H9 (cell line): Measurements from ENCODE around the gene PANX2. TPM values are rescaled to one million over a fixed set of nuclear protein-coding genes. Genes with fewer than 3 reads are reported as not detected.

Experiments used
- DNase-seq: peaks from one replicate; pipeline ENCODE4 v3.0.0-alpha.2; 2017
- H2AFZ ChIP-seq: one replicate; pipeline ENCODE4 v1.6.1; 2013; ENCODE audit warnings: mild to moderate bottlenecking, low read length, control low read depth, moderate library complexity
- H2AK5ac ChIP-seq: 2 replicates; pipeline ENCODE4 v1.6.1; 2013; ENCODE audit warnings: low read length, control low read depth, mixed read lengths; ENCODE audit not compliant: insufficient read length
- H2BK120ac ChIP-seq: one replicate; pipeline ENCODE4 v1.6.1; 2013; ENCODE audit warnings: low read depth, mild to moderate bottlenecking, low read length, control low read depth, inconsistent platforms; ENCODE audit not compliant: poor library complexity, severe bottlenecking
- H2BK12ac ChIP-seq: 2 replicates; pipeline ENCODE4 v1.6.1; 2013; ENCODE audit warnings: low read length, control low read depth, mixed read lengths, low read depth; ENCODE audit not compliant: insufficient read length
- H2BK15ac ChIP-seq: 2 replicates; pipeline ENCODE4 v1.6.1; 2013; ENCODE audit warnings: low read depth, low read length, control low read depth
- H2BK20ac ChIP-seq: one replicate; pipeline ENCODE4 v1.6.1; 2013; ENCODE audit warnings: low read depth, mild to moderate bottlenecking, low read length, control low read depth, inconsistent platforms; ENCODE audit not compliant: poor library complexity, severe bottlenecking
- H2BK5ac ChIP-seq: 2 replicates; pipeline ENCODE4 v1.6.1; 2013; ENCODE audit warnings: low read length, control low read depth, mixed read lengths; ENCODE audit not compliant: insufficient read length
- H3K14ac ChIP-seq: 2 replicates; pipeline ENCODE4 v1.6.1; 2013; ENCODE audit warnings: low read length, control low read depth; ENCODE audit not compliant: insufficient read depth
- H3K18ac ChIP-seq: 2 replicates; pipeline ENCODE4 v1.6.1; 2013; ENCODE audit warnings: low read depth, mild to moderate bottlenecking, mixed read lengths, low read length, control low read depth; ENCODE audit not compliant: insufficient read length
- H3K23ac ChIP-seq: 2 replicates; pipeline ENCODE4 v1.6.1; 2013; ENCODE audit warnings: low read length, control low read depth, mixed read lengths, low read depth; ENCODE audit not compliant: insufficient read length
- H3K23me2 ChIP-seq: 2 replicates; pipeline ENCODE4 v1.6.1; 2013; ENCODE audit warnings: low read depth, mild to moderate bottlenecking, mixed read lengths, low read length, control low read depth; ENCODE audit not compliant: insufficient read length, poor library complexity, severe bottlenecking
- H3K27ac ChIP-seq: 2 replicates; pipeline ENCODE4 v1.5.1; 2013; ENCODE audit warnings: low read length, control low read depth, mixed read lengths, low read depth; ENCODE audit not compliant: insufficient read length
- H3K27me3 ChIP-seq: 2 replicates; pipeline ENCODE4 v1.6.1; 2013; ENCODE audit warnings: low read length, control low read depth, inconsistent platforms; ENCODE audit not compliant: insufficient read depth
- H3K4ac ChIP-seq: 2 replicates; pipeline ENCODE4 v1.6.1; 2013; ENCODE audit warnings: low read depth, mild to moderate bottlenecking, control low read depth, inconsistent platforms, low read length, moderate library complexity
- H3K4me1 ChIP-seq: 2 replicates; pipeline ENCODE4 v1.6.1; 2013; ENCODE audit warnings: low read length, control low read depth, inconsistent platforms; ENCODE audit not compliant: insufficient read depth
- H3K4me2 ChIP-seq: 2 replicates; pipeline ENCODE4 v1.6.1; 2013; ENCODE audit warnings: low read length, control low read depth, mixed read lengths; ENCODE audit not compliant: insufficient read length, insufficient read depth
- H3K56ac ChIP-seq: 2 replicates; pipeline ENCODE4 v1.6.1; 2013; ENCODE audit warnings: low read depth, mild to moderate bottlenecking, mixed read lengths, low read length, control low read depth; ENCODE audit not compliant: insufficient read length
- H3K79me1 ChIP-seq: 2 replicates; pipeline ENCODE4 v1.6.1; 2013; ENCODE audit warnings: low read depth, mild to moderate bottlenecking, moderate library complexity, low read length, control low read depth, inconsistent platforms; ENCODE audit not compliant: insufficient read depth, poor library complexity, severe bottlenecking
- H3K79me2 ChIP-seq: 2 replicates; pipeline ENCODE4 v1.6.1; 2013; ENCODE audit warnings: low read length, control low read depth, inconsistent platforms; ENCODE audit not compliant: insufficient read depth
- H3K9ac ChIP-seq: 2 replicates; pipeline ENCODE4 v1.6.1; 2013; ENCODE audit warnings: low read length, control low read depth, mixed read lengths; ENCODE audit not compliant: insufficient read length; ENCODE audit errors: extremely low read depth
- H3K9me3 ChIP-seq: one replicate; pipeline ENCODE4 v1.6.1; 2013; ENCODE audit warnings: low read depth, low read length, inconsistent platforms; ENCODE audit not compliant: control insufficient read depth
- H3T11ph ChIP-seq: one replicate; pipeline ENCODE4 v1.6.1; 2013; ENCODE audit warnings: mild to moderate bottlenecking, low read length, control low read depth, inconsistent platforms
- H4K20me1 ChIP-seq: one replicate; pipeline ENCODE4 v1.6.1; 2013; ENCODE audit not compliant: control insufficient read depth, insufficient read length, insufficient read depth
- H4K5ac ChIP-seq: 2 replicates; pipeline ENCODE4 v1.6.1; 2013; ENCODE audit warnings: low read depth, mild to moderate bottlenecking, mixed read lengths, low read length, control low read depth; ENCODE audit not compliant: insufficient read length
- H4K8ac ChIP-seq: replicated peaks from 2 replicates; pipeline ENCODE4 v1.6.1; 2013; ENCODE audit warnings: low read length, control low read depth, mixed read lengths, low read depth; ENCODE audit not compliant: insufficient read length
- H4K91ac ChIP-seq: 2 replicates; pipeline ENCODE4 v1.6.1; 2013; ENCODE audit warnings: low read depth, mild to moderate bottlenecking, moderate library complexity, mixed read lengths, low read length, control low read depth; ENCODE audit not compliant: insufficient read length
- H3K27ac Mint-ChIP-seq, 3 experiments: 2 replicates in 2 of 3; 3 replicates in 1 of 3; pipeline ENCODE4 v1.8.0; 2020 to 2021; ENCODE audit warnings: mixed read lengths in 3 of 3, mild to moderate bottlenecking in 1 of 3, moderate library complexity in 1 of 3
- H3K27me3 Mint-ChIP-seq: 2 replicates; pipeline ENCODE4 v1.8.0; 2021; ENCODE audit warnings: low read depth, mild to moderate bottlenecking, moderate library complexity, mixed read lengths
- H3K36me3 Mint-ChIP-seq, 3 experiments: 2 replicates in 2 of 3; 3 replicates in 1 of 3; pipeline ENCODE4 v1.8.0; 2020 to 2021; ENCODE audit warnings: low read depth in 3 of 3, mixed read lengths in 3 of 3; ENCODE audit not compliant: insufficient read depth in 1 of 3
- H3K4me1 Mint-ChIP-seq, 2 experiments: 2 replicates each; pipeline ENCODE4 v1.8.0; 2020; ENCODE audit warnings: mixed read lengths in 2 of 2
- H3K4me3 Mint-ChIP-seq, 2 experiments: 2 replicates in 1 of 2; 3 replicates in 1 of 2; pipeline ENCODE4 v1.8.0; 2020 to 2021; ENCODE audit warnings: mild to moderate bottlenecking in 2 of 2, mixed read lengths in 2 of 2, moderate library complexity in 1 of 2
- H3K9me3 Mint-ChIP-seq, 2 experiments: 2 replicates in 1 of 2; 3 replicates in 1 of 2; pipeline ENCODE4 v1.8.0; 2020; ENCODE audit warnings: mild to moderate bottlenecking in 2 of 2, mixed read lengths in 2 of 2, moderate library complexity in 1 of 2
- WGBS: extraction: QIAGEN DNeasy Blood & Tissue Kit; methylation state at CpG from one replicate; pipeline ENCODE4 v1.1.7; 2013; ENCODE audit warnings: missing lambda C conversion rate, low lambda C conversion rate, mixed read lengths; ENCODE audit not compliant: insufficient read length; ENCODE audit errors: extremely low coverage; 5-methylcytosine and 5-hydroxymethylcytosine counted together
- total RNA-seq: library from RNA; stranded (reverse); gene quantifications from 2 replicates; pipeline ENCODE4 v1.2.1, GENCODE V29; 2021
- TF ChIP-seq, protein P1 (sequence below): fragments of 200-600 bp; sonication (generic); conservative IDR thresholded peaks from 3 replicates; pipeline ENCODE4 v1.8.0; 2021; ENCODE audit warnings: antibody characterized with exemption, mild to moderate bottlenecking

The PANX2 gene
- total RNA-seq, 1 experiment from 2014 or later: 8.0 TPM

DNA sequence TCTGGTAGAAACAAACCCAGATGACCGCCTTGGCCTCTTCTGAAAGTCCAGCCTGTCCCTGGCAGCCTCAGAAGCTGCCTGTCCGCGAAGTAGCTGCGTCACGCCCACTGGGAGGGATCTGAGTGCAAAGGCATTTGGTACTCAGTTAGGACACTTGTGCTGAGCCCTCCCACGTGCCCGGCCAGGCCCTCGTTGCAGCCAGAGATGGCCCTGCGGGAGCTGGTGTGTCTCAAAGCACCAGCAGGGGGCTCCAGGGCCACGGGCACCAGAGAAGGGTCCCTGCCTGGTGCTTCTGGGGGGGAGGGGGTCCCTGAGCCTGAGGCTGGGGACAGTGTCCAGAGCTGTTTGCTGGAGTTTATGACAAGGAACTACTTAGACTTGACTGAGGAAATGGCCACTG, 36.1 kb downstream of the PANX2 start:
- TF ChIP-seq, protein P1, sequence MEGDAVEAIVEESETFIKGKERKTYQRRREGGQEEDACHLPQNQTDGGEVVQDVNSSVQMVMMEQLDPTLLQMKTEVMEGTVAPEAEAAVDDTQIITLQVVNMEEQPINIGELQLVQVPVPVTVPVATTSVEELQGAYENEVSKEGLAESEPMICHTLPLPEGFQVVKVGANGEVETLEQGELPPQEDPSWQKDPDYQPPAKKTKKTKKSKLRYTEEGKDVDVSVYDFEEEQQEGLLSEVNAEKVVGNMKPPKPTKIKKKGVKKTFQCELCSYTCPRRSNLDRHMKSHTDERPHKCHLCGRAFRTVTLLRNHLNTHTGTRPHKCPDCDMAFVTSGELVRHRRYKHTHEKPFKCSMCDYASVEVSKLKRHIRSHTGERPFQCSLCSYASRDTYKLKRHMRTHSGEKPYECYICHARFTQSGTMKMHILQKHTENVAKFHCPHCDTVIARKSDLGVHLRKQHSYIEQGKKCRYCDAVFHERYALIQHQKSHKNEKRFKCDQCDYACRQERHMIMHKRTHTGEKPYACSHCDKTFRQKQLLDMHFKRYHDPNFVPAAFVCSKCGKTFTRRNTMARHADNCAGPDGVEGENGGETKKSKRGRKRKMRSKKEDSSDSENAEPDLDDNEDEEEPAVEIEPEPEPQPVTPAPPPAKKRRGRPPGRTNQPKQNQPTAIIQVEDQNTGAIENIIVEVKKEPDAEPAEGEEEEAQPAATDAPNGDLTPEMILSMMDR: peak; percentile 71
- Histone ChIP-seq H3K4me1 (no peaks in the 10 kb centered on the region), H2BK20ac (no peak overlapping the region), H2AFZ (no peak overlapping the region), H3K9me3 (no peaks in the 10 kb centered on the region), H2AK5ac (no peak overlapping the region), H2BK12ac (no peak overlapping the region), H4K8ac (no peak overlapping the region), H3K14ac (no peak overlapping the region), H2BK15ac (no peak overlapping the region), H3K4ac (no peak overlapping the region), H4K20me1 (peaks cover 3% of the 10 kb centered on the region), H3K23me2 (peaks cover 3% of the 10 kb centered on the region), H4K5ac (no peak overlapping the region), H4K91ac (no peak overlapping the region), H3T11ph (no peak overlapping the region), H3K9ac (no peak overlapping the region), H2BK120ac (no peak overlapping the region), H3K23ac (no peak overlapping the region), H2BK5ac (no peak overlapping the region), H3K4me2 (no peak overlapping the region), H3K56ac (no peak overlapping the region), H3K18ac (no peak overlapping the region), H3K27me3 (no peaks in the 10 kb centered on the region), H3K79me2 (no peaks in the 10 kb centered on the region; the same call in 1 of the 2 replicates), H3K27ac (no peak overlapping the region), H3K79me1 (no peaks in the 10 kb centered on the region)
- DNase-seq: peak; percentile 84
- Mint-ChIP-seq H3K4me3 (no peak overlapping the region), H3K9me3 (peaks cover 5 to 6% of the 10 kb centered on the region in 2 experiments; a peak in 3 of 5 replicates), H3K4me1 (peaks cover 8 to 12% of the 10 kb centered on the region in 2 experiments), H3K27me3 (no peaks in the 10 kb centered on the region), H3K36me3 (peaks cover 26 to 60% (median 56%) of the 10 kb centered on the region in 3 experiments), H3K27ac (peak overlapping the region in 2 of 3 experiments; percentile 40 to 59; a peak in 1 of 7 replicates)
- WGBS: no CpG with 5 or more reads among the region's 10 CpGs
